HL-60 (cell line): ENCODE measurements around the gene NUDT22.

Source experiments
- DNase-seq, 2 experiments: peaks; one replicate each; pipeline ENCODE4 v3.0.0-alpha.2; 2010 to 2020; ENCODE audit warnings: low read depth in 1 of 2, low spot score in 1 of 2
- H3K27ac ChIP-seq: fragments of 250-450 bp; sonication (Bioruptor Pico); replicated peaks from 2 replicates; pipeline ENCODE4 v1.5.1; 2020; ENCODE audit warnings: mild to moderate bottlenecking, moderate library complexity
- H3K27me3 ChIP-seq: fragments of 250-450 bp; sonication (Bioruptor Pico); 2 replicates; pipeline ENCODE4 v1.5.1; 2021; ENCODE audit warnings: mild to moderate bottlenecking, moderate library complexity; ENCODE audit not compliant: insufficient read depth, poor library complexity, severe bottlenecking
- H3K4me3 ChIP-seq: replicated peaks from 2 replicates; pipeline ENCODE4 v1.5.1; 2011; ENCODE audit warnings: mild to moderate bottlenecking, control low read depth, low read length; ENCODE audit not compliant: insufficient read depth
- CTCF ChIP-seq: IDR thresholded peaks from one replicate; pipeline ENCODE4 v1.5.1; 2011; ENCODE audit warnings: low read length, control low read depth, inconsistent platforms; ENCODE audit not compliant: insufficient read depth
- GABPA ChIP-seq: IDR thresholded peaks from 2 replicates; pipeline ENCODE4 v1.6.1; 2012; ENCODE audit warnings: low read depth
- POLR2AphosphoS5 ChIP-seq: IDR thresholded peaks from 2 replicates; pipeline ENCODE4 v1.6.1; 2012; ENCODE audit warnings: low read depth
- SPI1 ChIP-seq: IDR thresholded peaks from 2 replicates; pipeline ENCODE4 v1.6.1; 2012; ENCODE audit warnings: low read depth, mild to moderate bottlenecking, borderline replicate concordance
- TF ChIP-seq, protein P1 (sequence below): IDR thresholded peaks from 2 replicates; pipeline ENCODE4 v1.6.1; 2012; ENCODE audit warnings: low read depth; ENCODE audit not compliant: insufficient replicate concordance

Gene NUDT22

DNA sequence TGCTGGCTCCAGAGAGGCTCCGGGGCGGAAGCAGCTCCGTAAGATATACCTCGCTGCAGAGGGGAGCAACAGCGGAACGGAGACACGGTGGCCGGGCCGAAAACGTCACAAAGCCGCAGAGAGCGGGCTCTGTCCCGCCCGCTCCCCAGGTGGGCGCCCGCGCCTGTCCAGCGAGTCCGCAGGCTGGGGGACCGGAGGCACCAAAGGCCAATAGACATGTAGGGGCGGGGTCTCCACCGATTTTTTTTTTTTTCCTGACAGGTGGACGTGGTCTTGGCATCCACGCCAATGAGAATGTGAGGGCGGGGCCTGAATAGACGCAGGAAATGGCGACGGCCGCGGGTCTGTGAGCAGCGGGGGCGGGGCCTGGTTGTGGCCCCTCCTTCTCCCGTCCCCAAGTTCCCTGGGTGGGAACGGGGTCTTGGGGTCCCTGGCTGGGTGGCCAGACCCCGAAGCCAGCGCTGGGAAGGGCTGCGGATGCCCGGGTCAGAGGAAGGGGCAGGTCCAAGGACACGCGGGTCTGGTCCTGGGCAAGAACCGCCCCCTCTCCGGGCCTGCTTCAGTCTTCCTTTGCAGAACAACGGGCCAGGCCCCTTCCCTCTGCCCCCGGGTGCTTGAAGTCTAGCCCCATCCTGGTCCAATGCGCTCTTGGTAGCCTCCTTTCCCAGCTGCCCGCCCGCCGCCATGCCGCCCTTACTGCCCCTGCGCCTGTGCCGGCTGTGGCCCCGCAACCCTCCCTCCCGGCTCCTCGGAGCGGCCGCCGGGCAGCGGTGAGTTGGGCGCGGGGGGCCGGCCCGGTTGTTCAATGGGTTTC is 4.3 kb downstream of the NUDT22 start, which contains the start of gene DNAJC4:
Gene DNAJC4 (plus strand): TSS at position 378 of the 814 bp plus-strand sequence. CDS start 307 bp downstream, at position 685.
- DNase-seq, result peak; percentile 84 to 93
- TF ChIP-seq CTCF, result no peak
- peak; percentile 50; the same call in 1 of the 2 replicates for TF ChIP-seq POLR2AphosphoS5
- Histone ChIP-seq H3K27me3 (no peaks in the 10 kb centered on the region), H3K4me3 (peak within 1 kb of the TSS; percentile 73), H3K27ac (peak within 1 kb of the TSS; percentile 79)

GRCh38 chr11:64230985-64231365 is 4.9 kb downstream of the NUDT22 start:
- TF ChIP-seq, protein P1, sequence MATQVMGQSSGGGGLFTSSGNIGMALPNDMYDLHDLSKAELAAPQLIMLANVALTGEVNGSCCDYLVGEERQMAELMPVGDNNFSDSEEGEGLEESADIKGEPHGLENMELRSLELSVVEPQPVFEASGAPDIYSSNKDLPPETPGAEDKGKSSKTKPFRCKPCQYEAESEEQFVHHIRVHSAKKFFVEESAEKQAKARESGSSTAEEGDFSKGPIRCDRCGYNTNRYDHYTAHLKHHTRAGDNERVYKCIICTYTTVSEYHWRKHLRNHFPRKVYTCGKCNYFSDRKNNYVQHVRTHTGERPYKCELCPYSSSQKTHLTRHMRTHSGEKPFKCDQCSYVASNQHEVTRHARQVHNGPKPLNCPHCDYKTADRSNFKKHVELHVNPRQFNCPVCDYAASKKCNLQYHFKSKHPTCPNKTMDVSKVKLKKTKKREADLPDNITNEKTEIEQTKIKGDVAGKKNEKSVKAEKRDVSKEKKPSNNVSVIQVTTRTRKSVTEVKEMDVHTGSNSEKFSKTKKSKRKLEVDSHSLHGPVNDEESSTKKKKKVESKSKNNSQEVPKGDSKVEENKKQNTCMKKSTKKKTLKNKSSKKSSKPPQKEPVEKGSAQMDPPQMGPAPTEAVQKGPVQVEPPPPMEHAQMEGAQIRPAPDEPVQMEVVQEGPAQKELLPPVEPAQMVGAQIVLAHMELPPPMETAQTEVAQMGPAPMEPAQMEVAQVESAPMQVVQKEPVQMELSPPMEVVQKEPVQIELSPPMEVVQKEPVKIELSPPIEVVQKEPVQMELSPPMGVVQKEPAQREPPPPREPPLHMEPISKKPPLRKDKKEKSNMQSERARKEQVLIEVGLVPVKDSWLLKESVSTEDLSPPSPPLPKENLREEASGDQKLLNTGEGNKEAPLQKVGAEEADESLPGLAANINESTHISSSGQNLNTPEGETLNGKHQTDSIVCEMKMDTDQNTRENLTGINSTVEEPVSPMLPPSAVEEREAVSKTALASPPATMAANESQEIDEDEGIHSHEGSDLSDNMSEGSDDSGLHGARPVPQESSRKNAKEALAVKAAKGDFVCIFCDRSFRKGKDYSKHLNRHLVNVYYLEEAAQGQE, result no peak
- TF ChIP-seq CTCF (no peak), SPI1 (no peak), POLR2AphosphoS5 (no peak), GABPA (no peak)
- Histone ChIP-seq H3K27ac (peak overlapping the region; percentile 79), H3K27me3 (no peaks in the 10 kb centered on the region), H3K4me3 (peak overlapping the region; percentile 73)
- peak in 1 of 2 experiments; percentile 72 for DNase-seq

GRCh38 chr11:64231546-64231945 is 5.5 kb downstream of the NUDT22 start:
- DNase-seq, result no peak

More at GRCh38 chr11:64231546-64231945, 5.5 kb downstream of the NUDT22 start:
- TF ChIP-seq CTCF (no peak), POLR2AphosphoS5 (no peak), SPI1 (no peak), GABPA (no peak)
- TF ChIP-seq, protein P1, result no peak
- no peaks in the 10 kb centered on the region for H3K27me3 ChIP-seq
- no peak overlapping the region for H3K27ac ChIP-seq
- no peak overlapping the region; the same call in 1 of the 2 replicates for H3K4me3 ChIP-seq
